BLaER1 (cell line): ENCODE data around the gene ABCG8.

Experiments
- H3K27ac ChIP-seq: shearing (Covaris generic); formaldehyde crosslinking; 2 replicates; pipeline ENCODE4 v1.8.1; 2022
- H3K27me3 ChIP-seq: shearing (Covaris generic); formaldehyde crosslinking; 2 replicates; pipeline ENCODE4 v1.8.1; 2022
- H3K36me3 ChIP-seq: shearing (Covaris generic); formaldehyde crosslinking; 2 replicates; pipeline ENCODE4 v1.8.1; 2022
- H3K4me1 ChIP-seq: shearing (Covaris generic); formaldehyde crosslinking; 2 replicates; pipeline ENCODE4 v1.8.1; 2022
- H3K4me2 ChIP-seq: shearing (Covaris generic); formaldehyde crosslinking; 2 replicates; pipeline ENCODE4 v1.8.1; 2022
- H3K4me3 ChIP-seq: shearing (Covaris generic); formaldehyde crosslinking; 2 replicates; pipeline ENCODE4 v1.8.1; 2022
- H3K9ac ChIP-seq: shearing (Covaris generic); formaldehyde crosslinking; 2 replicates; pipeline ENCODE4 v1.8.1; 2022
- H3K9me3 ChIP-seq: shearing (Covaris generic); formaldehyde crosslinking; 2 replicates; pipeline ENCODE4 v1.8.1; 2022
- H4K20me1 ChIP-seq: shearing (Covaris generic); formaldehyde crosslinking; 2 replicates; pipeline ENCODE4 v1.8.1; 2022
- Cebpa-rat ChIP-seq: shearing (Covaris generic); IDR thresholded peaks from 2 replicates; pipeline ENCODE4 v1.8.1; 2022

Gene ABCG8

GRCh38 chr2:43841949-43842865 lies 3.4 kb downstream of the ABCG8 start:
- H4K20me1 ChIP-seq, result no peaks in the 10 kb centered on the region
- no peaks in the 10 kb centered on the region for H3K27me3 ChIP-seq
- H3K4me1 ChIP-seq, result no peaks in the 10 kb centered on the region
- no peaks in the 10 kb centered on the region for H3K9me3 ChIP-seq
- H3K27ac ChIP-seq, result no peak overlapping the region
- TF ChIP-seq Cebpa-rat, result no peak
- H3K9ac ChIP-seq, result no peak overlapping the region
- no peaks in the 10 kb centered on the region for H3K36me3 ChIP-seq
- H3K4me3 ChIP-seq, result no peak overlapping the region
- no peak overlapping the region for H3K4me2 ChIP-seq

GRCh38 chr2:43842866-43843226 lies 4.1 kb downstream of the ABCG8 start:
- no peak for TF ChIP-seq Cebpa-rat
- Histone ChIP-seq H3K9me3 (no peaks in the 10 kb centered on the region), H3K27ac (no peak overlapping the region), H4K20me1 (no peaks in the 10 kb centered on the region), H3K4me3 (no peak overlapping the region), H3K9ac (no peak overlapping the region), H3K27me3 (no peaks in the 10 kb centered on the region), H3K36me3 (no peaks in the 10 kb centered on the region), H3K4me2 (no peak overlapping the region), H3K4me1 (peaks cover 2% of the 10 kb centered on the region)

GRCh38 chr2:43845181-43845580 lies 6.4 kb downstream of the ABCG8 start:
- Histone ChIP-seq H3K36me3 (no peaks in the 10 kb centered on the region), H3K9me3 (no peaks in the 10 kb centered on the region), H3K27ac (no peak overlapping the region), H3K27me3 (no peaks in the 10 kb centered on the region), H3K4me2 (no peak overlapping the region), H3K4me1 (peaks cover 10% of the 10 kb centered on the region), H4K20me1 (no peaks in the 10 kb centered on the region), H3K9ac (no peak overlapping the region), H3K4me3 (no peak overlapping the region)
- no peak for TF ChIP-seq Cebpa-rat

GRCh38 chr2:43846140-43846793 lies 7.5 kb downstream of the ABCG8 start:
- H3K9me3 ChIP-seq, result no peaks in the 10 kb centered on the region
- no peak for TF ChIP-seq Cebpa-rat
- no peak overlapping the region for H3K4me2 ChIP-seq
- H3K27me3 ChIP-seq, result no peaks in the 10 kb centered on the region
- no peak overlapping the region for H3K9ac ChIP-seq
- peaks cover 10% of the 10 kb centered on the region for H3K4me1 ChIP-seq
- no peaks in the 10 kb centered on the region for H4K20me1 ChIP-seq
- no peaks in the 10 kb centered on the region for H3K36me3 ChIP-seq
- H3K27ac ChIP-seq, result no peak overlapping the region
- no peak overlapping the region for H3K4me3 ChIP-seq

- H3K27me3 ChIP-seq, result no peaks in the 10 kb centered on the region
- no peak overlapping the region for H3K4me3 ChIP-seq
- no peaks in the 10 kb centered on the region for H4K20me1 ChIP-seq
- no peak overlapping the region for H3K9ac ChIP-seq
- H3K36me3 ChIP-seq, result no peaks in the 10 kb centered on the region
- H3K4me1 ChIP-seq, result peaks cover 10% of the 10 kb centered on the region
- no peak for TF ChIP-seq Cebpa-rat
- H3K4me2 ChIP-seq, result peak overlapping the region; percentile 34
- H3K27ac ChIP-seq, result no peak overlapping the region
- H3K9me3 ChIP-seq, result no peaks in the 10 kb centered on the region
Measured at GRCh38 chr2:43848214-43848613, 9.4 kb downstream of the ABCG8 start.

- peaks cover 10% of the 10 kb centered on the region for H3K4me1 ChIP-seq
- H3K27me3 ChIP-seq, result no peaks in the 10 kb centered on the region
- no peak overlapping the region for H3K4me2 ChIP-seq
- no peak overlapping the region for H3K9ac ChIP-seq
- TF ChIP-seq Cebpa-rat, result no peak
- no peaks in the 10 kb centered on the region for H3K36me3 ChIP-seq
- H3K27ac ChIP-seq, result no peak overlapping the region
- no peaks in the 10 kb centered on the region for H4K20me1 ChIP-seq
- no peaks in the 10 kb centered on the region for H3K9me3 ChIP-seq
- H3K4me3 ChIP-seq, result no peak overlapping the region
Measured at GRCh38 chr2:43851011-43851980, 12.5 kb downstream of the ABCG8 start.

GRCh38 chr2:43852196-43852730 lies 13.5 kb downstream of the ABCG8 start:
- Histone ChIP-seq H3K4me1 (peaks cover 10% of the 10 kb centered on the region), H4K20me1 (no peaks in the 10 kb centered on the region), H3K27me3 (no peaks in the 10 kb centered on the region), H3K36me3 (no peaks in the 10 kb centered on the region), H3K4me2 (no peak overlapping the region), H3K27ac (no peak overlapping the region), H3K9ac (no peak overlapping the region), H3K4me3 (no peak overlapping the region), H3K9me3 (no peaks in the 10 kb centered on the region)
- TF ChIP-seq Cebpa-rat, result no peak

GRCh38 chr2:43853141-43854081 lies 14.6 kb downstream of the ABCG8 start:
- Histone ChIP-seq H3K36me3 (no peaks in the 10 kb centered on the region), H3K27me3 (no peaks in the 10 kb centered on the region), H3K4me3 (no peak overlapping the region), H3K9ac (no peak overlapping the region), H4K20me1 (no peaks in the 10 kb centered on the region), H3K4me1 (peaks cover 2% of the 10 kb centered on the region), H3K9me3 (no peaks in the 10 kb centered on the region), H3K27ac (no peak overlapping the region), H3K4me2 (no peak overlapping the region)
- TF ChIP-seq Cebpa-rat, result no peak
